ENCODE data around the gene KLK4. TPM values are rescaled to one million over a fixed set of nuclear protein-coding genes. Genes with fewer than 3 reads are reported as not detected.

The KLK4 gene
- total and polyA plus RNA-seq, 2 of the 4 experiments (the other 2 are of a cell fraction): not detected

DNA sequence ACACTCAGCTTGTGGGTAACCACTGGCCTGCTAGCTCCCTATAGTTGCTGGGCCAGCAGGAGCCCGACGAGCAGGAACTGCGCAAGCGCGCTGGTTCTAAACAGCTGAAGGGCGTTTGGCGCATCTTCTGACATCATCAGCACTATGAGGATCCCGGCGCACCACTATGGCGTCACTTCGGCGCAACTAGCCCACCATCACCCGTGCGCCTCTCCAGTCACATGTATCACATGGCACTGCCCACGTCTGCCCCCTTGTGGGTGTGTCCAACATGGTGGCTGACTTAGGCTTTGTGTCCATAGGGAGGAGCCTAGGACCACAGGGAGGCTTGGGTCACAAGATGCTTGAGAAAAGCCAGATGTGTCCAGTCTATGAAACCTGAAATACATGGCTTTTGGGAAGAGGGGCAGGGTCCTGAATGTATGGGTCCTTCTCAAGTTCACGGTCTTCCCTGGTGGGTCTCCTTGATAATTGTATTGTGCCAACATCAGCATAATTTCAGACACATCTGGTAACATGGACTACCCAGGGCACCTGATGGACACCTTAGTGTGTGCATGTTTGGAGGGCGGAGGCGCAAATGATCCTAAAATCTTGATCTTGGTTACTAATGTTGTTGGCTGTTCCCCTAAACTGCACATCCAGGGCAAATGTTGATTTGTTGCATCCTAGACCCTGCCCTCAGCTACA is 18.0 kb downstream of the KLK4 start:
- Histone ChIP-seq H4K20me1 (ENCODE audit: insufficient read depth, low read length) (no peaks in the 10 kb centered on the region), H3K9ac (ENCODE audit: low read depth, low read length) (no peak overlapping the region), H3K18ac (ENCODE audit: low read depth, low read length) (no peak overlapping the region), H3K56ac (ENCODE audit: extremely low read depth, insufficient read depth, low read length) (no peak overlapping the region), H3K27me3 (ENCODE audit: control insufficient read depth, insufficient read depth, low read length) (no peaks in the 10 kb centered on the region), H2BK15ac (ENCODE audit: low read depth, low read length) (no peak overlapping the region), H2AK9ac (replicated peaks; ENCODE audit: low read depth, low read length, poor library complexity) (no peak overlapping the region), H4K91ac (ENCODE audit: insufficient read depth, low read depth, low read length) (no peak overlapping the region), H4K8ac (ENCODE audit: low read depth in 2 of 2, low read length in 2 of 2) (no peak overlapping the region), H3K4me2 (ENCODE audit: low read depth, low read length) (no peak overlapping the region), H2AK5ac (ENCODE audit: low read depth, low read length) (no peak overlapping the region), H2BK20ac (ENCODE audit: low read depth, low read length) (no peak overlapping the region), H3K4me1 (ENCODE audit: control insufficient read depth, insufficient read depth, low read length) (no peaks in the 10 kb centered on the region), H3K4me3 (ENCODE audit: insufficient read depth, low read depth, low read length) (no peak overlapping the region), H3K27ac (ENCODE audit: insufficient read depth, low read length) (no peak overlapping the region), H3K36me3 (ENCODE audit: control insufficient read depth, insufficient read depth, low read length) (no peaks in the 10 kb centered on the region), H3K79me1 (ENCODE audit: low read depth in 1 of 2, low read length in 2 of 2) (no peaks in the 10 kb centered on the region), H3K9me3 (ENCODE audit: control insufficient read depth, insufficient read depth, low read length) (no peaks in the 10 kb centered on the region), H3K23ac (ENCODE audit: low read depth, low read length) (no peak overlapping the region), H4K5ac (ENCODE audit: low read depth, low read length) (no peak overlapping the region), H3K14ac (replicated peaks; ENCODE audit: low read depth, low read length) (no peak overlapping the region), H2AFZ (replicated peaks; ENCODE audit: low read length, poor library complexity) (no peak overlapping the region), H2BK120ac (ENCODE audit: low read depth, low read length) (no peak overlapping the region), H2BK5ac (ENCODE audit: low read depth, low read length, poor library complexity, severe bottlenecking) (no peak overlapping the region), H3K9me1 (ENCODE audit: insufficient read depth, low read length) (no peaks in the 10 kb centered on the region), H3K4ac (ENCODE audit: low read depth, low read length) (no peak overlapping the region)
- dilution Hi-C loops (cut with HindIII; ENCODE audit: low sequenced_read_pairs, unreplicated experiment) (no loop called here), in situ Hi-C loops (cut with MboI; ENCODE audit: low sequenced_read_pairs) (no loop called here), intact Hi-C loops (cut with micrococcal nuclease) (no loop called here)
- CTCF ChIA-PET: no interaction called here
- ATAC-seq (ENCODE audit: low read depth) (no peak), DNase-seq (no peak)
- no TSS peak for BruUV-seq (replicated peaks)
- 95% methylated on average over 13 of the region's 18 CpGs; no CpG with 5 or more reads in 1 of the 2 experiments for WGBS, 2 experiments (ENCODE audit: extremely low coverage in 2 of 2, insufficient read length in 1 of 2)
- POLR2A ChIA-PET (ENCODE audit: unreplicated experiment): no interaction called here
- TF ChIP-seq ELK1 (IDR thresholded peaks at IDR 0.05; ENCODE audit: borderline replicate concordance, low read depth, low read length) (no peak), MAFK (IDR thresholded peaks at IDR 0.05; ENCODE audit: low read depth, low read length) (peak; percentile 65)

All from IMR-90 (cell line).